Sigmoid colon (tissue), 7 donors: ENCODE results near the gene DENND1B. TPM values are rescaled to one million over a fixed set of nuclear protein-coding genes. Genes with fewer than 3 reads are reported as not detected.

Source experiments
- DNase-seq: peaks from one replicate; pipeline ENCODE4 v3.0.0-alpha.2; 2019
- H3K27ac ChIP-seq, 4 donors: fragments of 200-600 bp; sonication (generic); one replicate each; pipeline ENCODE4 v1.5.1; 2016 to 2019; ENCODE audit warnings: mild to moderate bottlenecking in 1 of 4
- H3K27me3 ChIP-seq, 3 donors: fragments of 200-600 bp; sonication (generic); one replicate each; pipeline ENCODE4 v1.5.1; 2019; ENCODE audit warnings: mild to moderate bottlenecking in 1 of 3
- H3K36me3 ChIP-seq, 4 donors: fragments of 200-600 bp; sonication (generic); one replicate each; pipeline ENCODE4 v1.5.1; 2016 to 2019
- H3K4me1 ChIP-seq, 4 donors: fragments of 200-600 bp; sonication (generic); one replicate each; pipeline ENCODE4 v1.5.1; 2017 to 2019
- H3K4me3 ChIP-seq, 4 donors: fragments of 200-600 bp; sonication (generic); one replicate each; pipeline ENCODE4 v1.5.1; 2017 to 2019; ENCODE audit warnings: mild to moderate bottlenecking in 2 of 4, moderate library complexity in 1 of 4
- H3K9me3 ChIP-seq, 4 donors: fragments of 200-600 bp in 3 of 4; sonication (generic) in 3 of 4; one replicate each; pipeline versions ENCODE4 v1.5.1 to v1.6.1; 2013 to 2019
- EP300 ChIP-seq, 4 donors: sonication (generic); formaldehyde crosslinking; IDR thresholded peaks; one replicate each; pipeline ENCODE4 v1.6.1; 2017; ENCODE audit warnings: antibody characterized with exemption in 4 of 4
- POLR2A ChIP-seq, 2 donors: fragments of 450-650 bp; IDR thresholded peaks; one replicate each; pipeline ENCODE4 v1.6.1; 2016; ENCODE audit warnings: antibody characterized with exemption in 2 of 2, mild to moderate bottlenecking in 2 of 2, moderate library complexity in 2 of 2
- POLR2AphosphoS5 ChIP-seq, 4 donors: sonication (generic); formaldehyde crosslinking; IDR thresholded peaks; one replicate each; pipeline ENCODE4 v1.6.1; 2017; ENCODE audit warnings: antibody characterized with exemption in 4 of 4
- WGBS, 2 donors: extraction: QIAGEN DNeasy Blood & Tissue Kit; methylation state at CpG; one replicate each; pipeline ENCODE4 v1.1.7; 2013; 5-methylcytosine and 5-hydroxymethylcytosine counted together
- intact Hi-C: fragments of 100-400 bp; cut with DNase I; formaldehyde crosslinking; loops from one replicate; pipeline ENCODE4 v1.15.1; 2023
- polyA plus RNA-seq, 3 donors: library from polyadenylated mRNA; stranded (reverse); fragments of 200-250 nt; gene quantifications; one replicate each; pipeline ENCODE4 v1.2.3, GENCODE V29; 2013
- total RNA-seq, 4 donors: library from RNA; depleted of rRNA; stranded (reverse); fragments of >200 nt; gene quantifications; one replicate each; pipeline ENCODE4 v1.1.0, GENCODE V29; 2016
- TF ChIP-seq, protein P1 (sequence below), 4 experiments: fragments of 450-650 bp in 3 of 4; fragments of 200-600 bp in 1 of 4; IDR thresholded peaks; one replicate each; pipeline ENCODE4 v1.5.1; 2016 to 2019; ENCODE audit warnings: antibody characterized with exemption in 4 of 4, mild to moderate bottlenecking in 3 of 4, moderate library complexity in 2 of 4
- donor health status: healthy with polysubstance abuse.
- donor health status: Bipolar disorder and iron deficiency.
- donor health status: healthy.

Gene DENND1B
- total and polyA plus RNA-seq, 7 donors, result 6.6 to 16.8 (median 9.5) TPM

DNA sequence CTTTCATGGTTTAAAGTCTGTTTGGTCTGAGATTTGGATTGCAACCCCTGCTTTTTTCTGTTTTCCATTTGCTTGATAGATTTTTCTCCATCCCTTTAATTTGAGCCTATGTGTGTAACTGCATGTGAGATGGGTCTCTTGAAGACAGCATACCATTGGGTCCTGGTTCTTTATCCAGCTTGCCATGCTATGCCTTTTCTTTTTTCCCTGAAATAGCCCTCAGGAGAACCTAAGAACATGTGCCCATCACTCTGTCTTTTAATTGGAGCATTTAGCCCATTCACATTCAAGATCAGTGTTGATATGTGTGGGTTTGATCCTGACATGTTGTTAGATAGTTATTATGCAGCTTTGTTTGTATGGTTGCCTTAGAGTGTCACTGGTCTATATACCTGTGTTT, 21.7 kb upstream of the DENND1B start:
- no peak overlapping the region for H3K4me3 ChIP-seq
- intact Hi-C loops, result no loop called here
- TF ChIP-seq, protein P1, sequence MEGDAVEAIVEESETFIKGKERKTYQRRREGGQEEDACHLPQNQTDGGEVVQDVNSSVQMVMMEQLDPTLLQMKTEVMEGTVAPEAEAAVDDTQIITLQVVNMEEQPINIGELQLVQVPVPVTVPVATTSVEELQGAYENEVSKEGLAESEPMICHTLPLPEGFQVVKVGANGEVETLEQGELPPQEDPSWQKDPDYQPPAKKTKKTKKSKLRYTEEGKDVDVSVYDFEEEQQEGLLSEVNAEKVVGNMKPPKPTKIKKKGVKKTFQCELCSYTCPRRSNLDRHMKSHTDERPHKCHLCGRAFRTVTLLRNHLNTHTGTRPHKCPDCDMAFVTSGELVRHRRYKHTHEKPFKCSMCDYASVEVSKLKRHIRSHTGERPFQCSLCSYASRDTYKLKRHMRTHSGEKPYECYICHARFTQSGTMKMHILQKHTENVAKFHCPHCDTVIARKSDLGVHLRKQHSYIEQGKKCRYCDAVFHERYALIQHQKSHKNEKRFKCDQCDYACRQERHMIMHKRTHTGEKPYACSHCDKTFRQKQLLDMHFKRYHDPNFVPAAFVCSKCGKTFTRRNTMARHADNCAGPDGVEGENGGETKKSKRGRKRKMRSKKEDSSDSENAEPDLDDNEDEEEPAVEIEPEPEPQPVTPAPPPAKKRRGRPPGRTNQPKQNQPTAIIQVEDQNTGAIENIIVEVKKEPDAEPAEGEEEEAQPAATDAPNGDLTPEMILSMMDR (IDR thresholded peaks at IDR 0.05), result no peak
- TF ChIP-seq POLR2AphosphoS5 (IDR thresholded peaks at IDR 0.05) (no peak), POLR2A (IDR thresholded peaks at IDR 0.05) (no peak), EP300 (IDR thresholded peaks at IDR 0.05) (no peak)
- peaks cover 6 to 16% (median 10%) of the 10 kb centered on the region in 4 donors for H3K9me3 ChIP-seq
- H3K27me3 ChIP-seq, result no peaks in the 10 kb centered on the region
- H3K36me3 ChIP-seq, result no peaks in the 10 kb centered on the region
- no peak for DNase-seq
- H3K4me1 ChIP-seq, result no peaks in the 10 kb centered on the region
- no peak overlapping the region for H3K27ac ChIP-seq

DNA sequence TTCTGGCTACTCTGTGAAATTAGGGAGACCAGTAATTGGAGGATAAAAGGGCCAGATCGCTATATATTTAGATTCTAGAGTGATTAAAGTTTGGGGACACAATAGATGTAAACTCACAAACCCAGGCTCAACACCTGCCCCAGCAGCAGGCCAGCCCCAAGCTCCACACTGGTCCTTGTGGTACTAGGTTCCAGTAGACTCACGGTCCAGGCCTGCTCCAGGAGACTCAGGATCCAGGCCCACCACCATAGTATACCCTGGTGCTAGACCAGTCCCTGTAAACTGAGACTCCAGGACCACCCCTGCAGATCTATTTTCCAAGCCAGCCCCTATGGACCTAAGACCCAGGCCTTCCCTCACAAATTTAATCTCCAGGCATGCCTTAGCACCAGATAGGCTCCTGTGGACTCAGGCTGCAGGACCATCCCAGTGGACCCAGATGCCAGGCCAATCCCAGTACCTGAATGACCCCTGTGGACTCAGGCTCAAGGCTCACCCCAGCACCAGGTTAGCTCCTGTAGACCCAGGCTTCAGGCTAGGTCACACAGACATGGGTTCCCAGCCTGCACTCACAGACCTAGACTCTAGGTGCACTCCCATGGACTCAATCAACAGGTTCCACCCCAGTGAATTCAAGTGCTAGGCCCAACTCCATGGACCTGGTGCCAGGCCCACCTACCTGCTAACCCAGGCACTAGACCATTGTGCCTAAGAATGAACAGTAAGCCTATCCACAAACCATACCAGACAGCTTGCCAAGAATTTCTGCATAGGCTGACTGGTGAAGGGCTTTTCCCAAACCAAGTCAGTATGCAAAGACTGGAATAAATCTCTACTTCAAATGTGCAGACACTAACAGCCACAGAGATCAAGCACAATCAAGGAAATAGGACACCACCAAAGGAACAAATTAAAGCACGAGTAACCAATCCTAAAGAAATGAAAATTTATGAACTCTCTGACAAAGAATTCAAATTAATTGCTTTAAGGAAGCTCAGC, 13.8 kb upstream of the DENND1B start:
- TF ChIP-seq, protein P1 (IDR thresholded peaks at IDR 0.05), result no peak
- TF ChIP-seq POLR2A (IDR thresholded peaks at IDR 0.05) (no peak), POLR2AphosphoS5 (IDR thresholded peaks at IDR 0.05) (no peak)
- WGBS, 2 donors, result 93 to 95% methylated on average over 3 of the region's 3 CpGs
- Histone ChIP-seq H3K9me3 (no peaks in the 10 kb centered on the region), H3K27ac (no peak overlapping the region), H3K4me3 (no peak overlapping the region), H3K36me3 (no peaks in the 10 kb centered on the region), H3K4me1 (no peaks in the 10 kb centered on the region), H3K27me3 (no peaks in the 10 kb centered on the region)
- no peak for DNase-seq
- intact Hi-C loops, result no loop called here

DNA sequence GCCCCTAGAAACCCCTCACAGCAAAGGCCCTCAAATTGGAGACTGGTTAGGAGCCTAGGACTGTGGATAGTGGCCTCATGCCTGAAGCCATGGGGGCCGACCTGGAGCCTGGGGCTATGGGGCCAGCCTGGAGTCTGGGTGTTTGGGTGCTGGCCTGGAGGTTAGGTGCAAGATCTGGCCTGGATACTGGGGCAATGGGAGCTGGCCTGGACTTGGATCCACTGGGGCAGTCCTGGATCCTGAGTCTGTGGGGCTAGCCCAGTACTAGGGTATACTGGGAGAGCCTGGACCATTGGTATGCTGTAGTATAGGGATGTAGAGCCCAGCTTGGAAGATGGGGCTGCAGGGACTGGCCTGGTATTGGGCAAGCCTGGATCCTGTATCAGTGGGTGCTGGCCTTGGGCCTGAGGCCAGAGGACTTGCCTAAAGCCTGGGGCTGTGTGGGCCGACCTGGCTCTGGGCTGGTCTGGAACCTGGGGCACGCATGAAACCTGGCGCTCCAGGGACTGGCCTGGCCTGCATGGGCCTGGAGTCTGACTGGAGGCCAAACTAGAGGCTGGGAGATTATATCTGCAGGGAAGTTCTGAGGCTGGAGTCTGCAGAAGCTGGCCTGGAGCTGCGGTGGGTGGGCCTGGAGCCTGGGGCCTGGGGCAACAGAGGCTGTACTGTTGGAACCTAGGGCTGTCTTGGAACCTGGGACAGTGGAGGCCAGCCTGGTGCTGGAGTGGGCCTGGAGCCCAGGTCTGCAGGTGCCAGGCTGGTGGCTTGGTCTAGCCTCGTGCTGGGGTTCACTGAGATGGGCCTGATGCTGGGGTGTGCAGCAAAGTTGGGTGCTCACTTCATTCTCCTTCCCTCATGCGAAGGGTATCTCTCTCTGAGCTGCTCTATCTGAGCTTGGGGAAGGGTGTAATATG, 12.6 kb upstream of the DENND1B start:
- Histone ChIP-seq H3K27me3 (no peaks in the 10 kb centered on the region), H3K4me3 (no peak overlapping the region), H3K9me3 (no peaks in the 10 kb centered on the region), H3K27ac (no peak overlapping the region), H3K36me3 (no peaks in the 10 kb centered on the region), H3K4me1 (no peaks in the 10 kb centered on the region)
- DNase-seq, result no peak
- no peak for TF ChIP-seq EP300 (IDR thresholded peaks at IDR 0.05)
- TF ChIP-seq, protein P1 (IDR thresholded peaks at IDR 0.05), result no peak
- TF ChIP-seq POLR2AphosphoS5 (IDR thresholded peaks at IDR 0.05), result no peak
- no peak for TF ChIP-seq POLR2A (IDR thresholded peaks at IDR 0.05)
- 95 to 97% methylated on average over 7 of the region's 7 CpGs for WGBS, 2 donors
- intact Hi-C loops, result no loop called here

DNA sequence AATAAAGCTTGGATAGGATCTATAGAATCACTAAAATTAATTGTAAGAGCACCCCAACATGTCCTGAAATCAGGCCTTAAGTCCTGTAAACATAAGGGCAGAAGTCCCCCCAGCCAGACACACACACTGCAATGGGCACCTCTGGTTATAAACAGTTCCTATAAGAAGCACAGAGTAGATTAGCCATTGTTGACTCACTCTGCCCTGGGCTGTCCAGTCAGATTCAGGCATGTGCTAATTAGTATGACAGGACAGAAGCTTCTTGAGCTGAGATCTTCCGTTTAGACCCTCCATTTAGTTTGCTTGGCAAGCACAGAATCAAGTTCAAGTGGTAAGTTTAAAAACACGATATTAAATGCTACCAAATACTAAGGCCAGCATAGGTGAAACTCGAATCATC, 11.8 kb upstream of the DENND1B start:
- no peak overlapping the region for H3K4me3 ChIP-seq
- WGBS, 2 donors, result 88 to 93% methylated on average over 3 of the region's 3 CpGs
- H3K36me3 ChIP-seq, result no peaks in the 10 kb centered on the region
- H3K4me1 ChIP-seq, result no peaks in the 10 kb centered on the region
- intact Hi-C loops, result no loop called here
- TF ChIP-seq, protein P1 (IDR thresholded peaks at IDR 0.05), result no peak
- TF ChIP-seq EP300 (IDR thresholded peaks at IDR 0.05) (no peak), POLR2AphosphoS5 (IDR thresholded peaks at IDR 0.05) (no peak), POLR2A (IDR thresholded peaks at IDR 0.05) (no peak)
- DNase-seq, result no peak
- H3K27ac ChIP-seq, result no peak overlapping the region
- H3K9me3 ChIP-seq, result no peaks in the 10 kb centered on the region
- no peaks in the 10 kb centered on the region for H3K27me3 ChIP-seq
